Skin of body (tissue), 2 donors: Measurements from ENCODE around the gene C5AR2. TPM values are rescaled to one million over a fixed set of nuclear protein-coding genes. Genes with fewer than 3 reads are reported as not detected.
"Not testable (repeated sequence)": the region's sequence is repeated elsewhere in the genome, so short reads cannot be mapped to it uniquely, and the experiment has no call there.

Experiments
- DNase-seq: peaks from one replicate; lab custom pipeline; 2025; lab: John Stamatoyannopoulos, UW
- total RNA-seq: library from RNA; depleted of rRNA; stranded (reverse); fragments of >200 nt; gene quantifications from one replicate; pipeline ENCODE4 v1.2.3, GENCODE V29; 2014

Gene C5AR2
- total RNA-seq, 1 donor from 2014 or later: 1.2 TPM

GRCh38 chr19:47384533-47384932 is 52.6 kb downstream of the C5AR2 start:
- DNase-seq: not testable (repeated sequence)

GRCh38 chr19:47386582-47386981 is 54.6 kb downstream of the C5AR2 start:
- DNase-seq: not testable (repeated sequence)

- not testable (repeated sequence) for DNase-seq
These were observed 55.6 kb downstream of the C5AR2 start for GRCh38 chr19:47387623-47388022.

GRCh38 chr19:47388721-47389120 is 56.7 kb downstream of the C5AR2 start:
- not testable (repeated sequence) for DNase-seq

GRCh38 chr19:47389150-47389556 is 57.2 kb downstream of the C5AR2 start:
- no peak for DNase-seq

- no peak for DNase-seq
These were observed 58.8 kb downstream of the C5AR2 start for GRCh38 chr19:47390533-47391488.

GRCh38 chr19:47391510-47392223 is 59.7 kb downstream of the C5AR2 start:
- DNase-seq: no peak

Other genes starting within 250 kb of the C5AR2 start
- gene ZC3H4, start 218.4 kb upstream of the C5AR2 start, total RNA-seq: 8.0 TPM
- gene SAE1, start 201.3 kb upstream of the C5AR2 start, total RNA-seq: 55.8 TPM
- 4.3 TPM for gene BBC3, start 101.0 kb upstream of the C5AR2 start, total RNA-seq
- gene CCDC9, start 75.7 kb upstream of the C5AR2 start, total RNA-seq: 12.8 TPM
- 3.1 TPM for gene INAFM1, start 57.3 kb upstream of the C5AR2 start, total RNA-seq
- 3.3 TPM for gene C5AR1, start 22.3 kb upstream of the C5AR2 start, total RNA-seq
- 8.1 TPM for gene DHX34, start 17.1 kb downstream of the C5AR2 start, total RNA-seq
- 12.8 TPM for gene MEIS3, start 87.4 kb downstream of the C5AR2 start, total RNA-seq
- 0.39 TPM for gene SLC8A2, start 139.7 kb downstream of the C5AR2 start, total RNA-seq
- 4.4 TPM for gene KPTN, start 152.0 kb downstream of the C5AR2 start, total RNA-seq
- 52.5 TPM for gene NAPA, start 182.9 kb downstream of the C5AR2 start, total RNA-seq
- 0.10 TPM for gene ZNF541, start 241.0 kb downstream of the C5AR2 start, total RNA-seq